ENCODE measurements around the gene PRRT2.

Gene PRRT2

DNA sequence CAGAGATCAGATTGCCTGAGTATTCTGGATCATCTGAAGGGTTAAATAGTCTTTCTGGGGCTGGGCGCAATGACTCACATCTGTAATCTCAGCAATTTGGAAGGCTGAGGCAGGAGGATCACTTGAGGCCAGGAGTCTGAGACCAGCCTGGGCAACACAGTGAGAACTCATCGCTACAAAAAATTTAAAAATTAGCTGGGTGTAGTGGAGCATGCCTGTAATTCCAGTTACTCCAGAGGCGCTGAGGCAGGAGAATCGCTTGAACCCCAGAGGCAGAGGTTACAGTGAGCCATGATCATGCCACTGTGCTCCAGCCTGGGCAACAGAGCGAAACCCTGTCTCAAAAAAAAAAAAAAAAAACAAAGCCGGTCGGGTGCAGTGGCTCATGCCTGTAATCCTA lies 23.9 kb downstream of the PRRT2 start:
- DNase-seq = no peak

GRCh38 chr16:29836623-29837022 lies 24.6 kb downstream of the PRRT2 start:
- DNase-seq = no peak

DNA sequence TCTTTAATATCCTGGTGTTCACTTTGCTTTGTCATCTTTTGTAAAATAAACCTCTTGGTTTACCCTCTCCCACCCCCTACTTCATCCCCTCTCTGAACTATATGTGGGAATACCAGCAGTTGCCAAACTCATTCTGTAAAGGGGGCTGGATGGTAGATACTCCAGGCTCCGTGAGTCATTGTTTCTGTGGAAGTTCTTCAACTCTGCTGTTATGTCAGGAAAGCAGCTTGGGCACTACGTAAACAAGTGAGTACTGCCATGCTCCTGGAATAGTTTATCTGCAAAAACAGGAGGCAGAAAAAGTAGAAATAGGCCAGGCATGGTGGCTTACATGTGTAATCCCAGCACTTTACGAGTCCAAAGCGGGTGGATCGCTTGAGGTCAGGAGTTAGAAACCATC lies 25.8 kb downstream of the PRRT2 start:
- DNase-seq = no peak

GRCh38 chr16:29839822-29840221 lies 27.8 kb downstream of the PRRT2 start:
- DNase-seq = no peak

GRCh38 chr16:29840240-29840639 lies 28.2 kb downstream of the PRRT2 start:
- DNase-seq = no peak

- no peak for DNase-seq
Observed at GRCh38 chr16:29841631-29842030, 29.6 kb downstream of the PRRT2 start.

DNA sequence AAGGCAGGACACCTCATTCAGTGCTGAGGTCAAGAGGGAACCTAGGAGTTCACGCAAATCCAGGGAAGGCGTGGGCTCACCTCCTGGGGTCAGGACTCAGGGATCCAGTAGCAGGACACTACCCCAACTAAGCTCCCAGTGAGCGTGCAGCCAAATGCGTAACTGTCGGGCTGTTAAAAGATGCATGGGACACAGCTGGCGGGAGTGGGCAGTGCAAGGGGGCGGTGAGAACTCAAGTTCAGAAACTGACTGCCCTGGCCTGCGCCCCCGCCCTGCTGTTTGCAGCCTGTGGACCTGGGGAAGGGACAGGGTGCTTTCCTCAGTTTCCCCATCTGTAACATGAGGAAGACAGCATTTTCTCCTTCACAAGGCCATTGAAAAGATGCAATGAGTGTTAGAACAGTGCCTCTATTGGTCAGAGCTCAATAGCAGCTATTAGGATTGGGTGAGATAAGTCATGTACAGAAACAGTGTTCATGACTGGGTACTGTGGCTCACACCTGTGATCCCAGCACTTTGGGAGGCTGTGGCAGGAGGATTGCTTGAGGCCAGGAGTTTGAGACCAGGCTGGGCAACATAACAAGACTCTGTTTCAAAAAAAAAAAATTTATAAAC lies 30.8 kb downstream of the PRRT2 start:
- DNase-seq = no peak

DNA sequence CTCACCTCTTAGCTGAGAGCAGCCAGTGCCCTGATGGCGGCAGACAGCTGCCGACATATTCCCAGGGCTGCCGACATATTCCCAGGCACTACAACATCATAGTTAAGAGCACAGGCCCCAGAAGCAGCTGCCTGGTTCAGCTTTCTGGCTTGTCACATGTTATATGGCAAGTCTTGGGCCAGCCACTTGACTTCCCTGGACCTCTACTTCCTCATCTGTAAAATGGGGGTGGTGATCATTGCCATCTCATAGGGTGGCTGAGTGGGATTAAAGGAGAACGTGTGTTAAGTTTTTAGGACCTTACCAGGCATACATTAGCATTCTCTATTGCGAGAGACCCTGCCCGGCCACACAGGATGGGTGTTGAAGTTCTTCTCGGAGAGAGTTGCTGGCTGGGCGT lies 31.9 kb downstream of the PRRT2 start:
- no peak for DNase-seq

GRCh38 chr16:29844575-29845331 lies 32.8 kb downstream of the PRRT2 start:
- no peak for DNase-seq

GRCh38 chr16:29845656-29846055 lies 33.7 kb downstream of the PRRT2 start:
- no peak for DNase-seq

DNA sequence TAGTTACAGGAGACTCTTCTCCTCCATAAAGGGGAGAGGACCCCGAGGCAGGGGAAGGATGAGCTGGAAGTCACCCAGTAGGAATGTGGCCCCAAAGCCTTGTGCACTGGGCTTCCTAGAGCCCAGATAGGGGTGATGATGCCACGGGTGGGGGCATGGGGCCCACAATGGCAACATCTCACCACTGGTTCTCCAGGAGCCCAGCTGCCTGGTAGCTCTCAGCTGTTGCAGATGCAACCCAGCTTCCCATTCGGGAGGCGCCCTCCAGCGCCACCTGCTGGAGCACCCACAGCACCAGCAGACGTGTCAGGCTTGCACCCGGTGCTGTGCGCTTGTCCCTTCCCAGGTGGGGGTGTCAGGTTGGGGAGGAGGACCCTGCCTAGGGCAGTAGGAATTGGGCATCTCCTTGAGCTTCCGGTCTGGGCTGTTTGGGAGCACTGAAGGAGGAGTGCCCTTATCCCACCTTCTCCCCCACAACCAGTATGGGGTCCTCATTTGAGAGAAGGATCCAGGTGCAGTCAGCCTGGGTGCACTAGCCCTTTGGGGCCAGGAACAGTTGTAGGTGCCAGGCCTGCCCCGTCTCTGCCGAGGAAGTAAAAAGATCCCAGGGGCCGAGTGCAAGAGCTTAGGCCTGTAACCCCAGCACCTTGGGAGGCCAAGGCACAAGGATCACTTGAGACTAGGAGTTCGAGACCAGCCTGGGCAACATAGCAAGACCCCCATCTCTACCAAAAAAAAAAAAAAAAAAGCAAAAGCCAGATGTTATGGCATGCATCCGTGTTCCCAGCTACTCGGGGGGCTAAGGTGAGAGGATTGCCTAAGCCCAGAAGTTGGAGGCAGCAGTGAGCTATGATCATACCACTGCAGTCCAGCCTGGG lies 36.7 kb downstream of the PRRT2 start:
- peak; percentile 77 for DNase-seq

DNA sequence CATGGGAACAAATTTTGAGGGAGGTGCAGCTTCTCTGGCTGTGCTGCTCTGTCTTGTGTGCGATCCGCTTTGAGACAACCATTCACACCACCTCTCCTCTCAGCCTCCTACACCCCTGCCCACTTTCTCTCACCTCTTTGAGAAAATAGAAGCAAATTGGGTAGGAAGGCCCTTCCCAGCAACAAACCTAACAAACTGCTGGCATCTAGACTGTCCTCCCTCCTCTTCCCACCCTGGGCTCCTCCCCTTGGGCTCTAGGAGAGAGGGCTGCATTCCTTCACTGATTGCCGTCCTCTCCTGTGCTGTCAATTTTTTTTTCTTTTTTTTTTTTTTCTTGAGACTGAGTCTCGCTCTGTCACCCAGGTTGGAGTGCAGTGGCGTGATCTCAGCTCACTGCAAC lies 37.5 kb downstream of the PRRT2 start:
- DNase-seq = no peak

GRCh38 chr16:29850998-29851397 lies 39.0 kb downstream of the PRRT2 start:
- no peak for DNase-seq

DNA sequence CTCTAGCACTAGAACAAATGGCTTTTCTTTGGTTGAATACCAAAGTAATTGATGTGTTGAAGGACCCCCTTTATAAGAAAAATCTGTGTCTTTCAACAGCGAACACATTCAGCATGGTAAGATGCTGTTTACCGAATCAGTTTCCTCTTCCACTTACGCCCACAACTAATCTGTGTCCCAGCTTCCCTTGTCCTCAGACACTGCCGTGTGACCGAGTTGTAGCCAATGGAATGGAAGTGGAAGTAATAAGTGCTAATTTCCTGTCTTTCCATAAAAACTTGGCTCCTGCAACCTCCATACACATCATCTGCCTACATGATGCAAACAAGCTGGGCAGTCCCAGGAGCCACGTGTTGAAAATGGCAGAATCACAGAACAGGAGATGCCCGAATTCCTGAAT lies 40.7 kb downstream of the PRRT2 start:
- DNase-seq = no peak

GRCh38 chr16:29854520-29855100 lies 42.6 kb downstream of the PRRT2 start:
- DNase-seq = no peak

DNA sequence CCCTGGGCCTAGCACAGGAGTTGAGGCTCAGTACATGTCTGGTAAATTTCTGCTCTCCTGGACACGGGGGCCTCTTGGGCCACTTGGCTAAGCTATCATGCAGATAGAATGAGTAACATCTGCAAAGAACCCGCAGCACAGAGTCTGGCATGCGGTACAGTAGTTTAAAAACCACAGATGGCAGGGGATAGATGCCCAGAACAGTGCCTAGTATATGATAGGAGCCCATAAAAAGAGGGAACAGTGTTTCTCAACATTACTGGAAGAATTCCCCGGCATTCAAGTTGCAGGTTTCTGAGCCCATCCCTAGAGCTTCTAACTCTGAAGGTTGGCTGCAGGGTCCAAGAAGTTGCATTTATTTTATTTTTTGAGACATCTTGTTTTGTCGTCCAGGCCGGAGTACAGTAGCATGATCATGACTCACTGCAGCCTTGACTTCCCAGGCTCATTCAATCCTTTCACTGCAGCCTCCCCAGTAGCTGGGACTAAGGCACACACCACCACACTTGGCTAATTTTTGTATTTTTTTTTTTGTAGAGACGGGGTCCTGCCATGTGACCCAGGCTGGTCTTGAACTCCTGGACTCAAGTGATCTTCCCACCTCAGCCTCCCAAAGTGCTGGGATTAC lies 45.3 kb downstream of the PRRT2 start:
- DNase-seq = no peak

DNA sequence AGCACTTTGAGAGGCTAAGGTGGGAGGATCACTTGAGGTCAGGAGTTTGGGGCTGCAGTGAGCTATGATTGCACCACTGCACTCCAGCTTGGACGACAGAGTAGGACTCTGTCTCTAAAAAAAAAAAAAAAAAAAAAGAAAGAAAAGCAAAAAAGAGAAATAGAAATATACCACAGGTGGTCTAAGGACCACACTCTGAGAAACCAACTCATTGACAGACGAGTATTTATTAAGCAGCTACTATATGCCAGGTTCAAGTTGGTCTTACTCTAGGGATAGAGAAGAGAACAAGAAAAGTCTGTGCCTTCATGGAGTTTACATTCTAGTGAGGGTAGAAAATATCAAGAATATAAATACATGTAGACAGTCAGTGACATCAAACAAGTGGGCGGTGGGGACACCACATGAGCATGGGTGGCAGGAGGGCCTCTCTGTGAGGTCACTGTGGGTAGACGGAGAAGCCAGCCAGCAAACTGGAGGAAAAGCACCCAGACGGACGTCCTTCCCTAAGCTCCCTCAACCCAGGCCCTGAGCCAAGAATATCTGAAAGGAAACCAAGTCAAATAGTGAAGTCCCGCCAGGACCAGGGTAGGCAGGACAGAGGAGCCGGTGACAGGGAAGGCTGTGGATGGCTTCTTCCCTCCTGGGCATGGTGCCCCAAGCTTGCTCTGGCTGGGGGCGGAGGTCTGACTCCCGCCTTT lies 46.3 kb downstream of the PRRT2 start:
- DNase-seq = no peak

DNA sequence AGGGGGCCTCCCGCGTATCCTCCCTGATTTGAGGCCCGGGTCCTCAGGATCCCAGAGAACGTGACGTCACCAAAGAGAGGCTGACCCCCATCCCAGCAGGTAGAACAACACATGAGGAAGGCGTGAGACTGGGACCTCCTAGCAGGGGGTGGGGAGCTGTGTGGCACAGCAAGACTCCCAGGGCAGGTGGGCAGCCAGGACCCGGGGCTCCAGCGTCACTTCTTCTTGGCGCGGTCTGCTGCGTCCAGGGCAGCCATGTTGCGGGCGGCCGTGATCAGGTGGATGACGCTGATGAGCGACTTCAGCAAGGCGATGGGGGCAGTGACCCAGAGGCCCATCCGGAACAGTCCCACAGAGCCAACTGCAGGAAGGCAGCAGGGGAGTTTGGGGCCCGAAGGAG lies 47.0 kb downstream of the PRRT2 start:
- no peak for DNase-seq

DNA sequence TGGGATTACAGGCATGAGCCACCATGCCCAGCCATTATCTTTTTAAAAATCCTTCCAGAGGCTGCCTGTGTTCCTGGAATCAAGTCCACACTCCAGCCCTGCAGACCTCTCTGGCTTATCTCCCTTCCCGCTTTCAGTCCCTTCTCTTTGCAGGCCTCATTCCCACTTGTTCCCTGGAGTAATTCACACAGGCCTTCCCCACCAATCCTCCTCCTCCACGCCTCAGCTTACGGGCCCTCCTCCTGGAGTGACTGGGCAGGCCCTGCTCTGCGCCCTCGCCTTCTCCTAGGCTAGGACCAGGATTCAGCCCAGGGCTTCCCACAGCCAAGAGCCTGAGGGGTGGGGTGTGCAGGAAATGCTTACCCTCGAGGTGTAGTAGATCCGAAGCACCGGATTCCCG lies 48.2 kb downstream of the PRRT2 start:
- DNase-seq = no peak

DNA sequence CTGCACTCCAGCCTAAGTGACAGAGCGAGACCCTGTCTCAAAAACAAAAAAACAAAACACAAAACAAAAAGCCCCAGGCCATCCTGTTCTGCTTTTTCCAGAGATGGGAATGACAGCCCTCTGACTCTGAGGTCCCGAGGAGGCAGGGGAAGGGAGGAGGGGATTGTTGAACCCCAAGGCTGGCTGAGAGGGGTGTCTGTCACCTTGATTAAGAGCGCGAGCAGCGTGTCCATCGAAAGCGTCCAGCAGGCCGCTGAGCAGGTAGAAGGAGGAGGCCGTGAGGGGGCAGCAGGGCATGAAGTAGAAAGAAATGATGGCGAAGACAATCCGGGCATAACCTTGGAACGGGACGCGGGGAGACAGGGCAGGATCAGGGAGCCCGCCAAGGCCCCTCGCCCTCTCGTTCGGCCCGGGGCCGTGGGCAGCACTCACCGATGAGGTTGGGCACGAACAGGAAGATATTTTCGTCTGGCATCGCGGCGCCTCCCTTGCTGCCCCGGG lies 50.4 kb downstream of the PRRT2 start:
- no peak for DNase-seq

GRCh38 chr16:29862884-29863668 lies 51.1 kb downstream of the PRRT2 start, which contains the start of gene CDIPT:
CDIPT (minus strand) TSS chr16:29863226; CDS start chr16:29862857, 369 bp downstream.
- DNase-seq = peak; percentile 91
